Liver (tissue), 9 donors: ENCODE measurements around the gene OR2L2. TPM values are rescaled to one million over a fixed set of nuclear protein-coding genes. Genes with fewer than 3 reads are reported as not detected.

Experiments used
- DNase-seq: peaks from one replicate; pipeline ENCODE4 v3.0.0-alpha.2; 2017; ENCODE audit warnings: low spot score
- H3K27ac ChIP-seq, 2 donors: one replicate each; pipeline ENCODE4 v1.7.0; 2013; ENCODE audit warnings: inconsistent platforms in 2 of 2, low read length in 2 of 2, control low read depth in 1 of 2, low read depth in 1 of 2, mild to moderate bottlenecking in 1 of 2
- H3K27me3 ChIP-seq, 4 donors: one replicate each; pipeline versions ENCODE4 v1.6.1 to v1.7.0; 2013; ENCODE audit warnings: low read length in 3 of 4, inconsistent platforms in 1 of 4, mild to moderate bottlenecking in 1 of 4, moderate library complexity in 1 of 4; ENCODE audit not compliant: control insufficient read depth in 4 of 4, insufficient read depth in 4 of 4
- H3K36me3 ChIP-seq, 4 donors: one replicate each; pipeline versions ENCODE4 v1.6.1 to v1.7.0; 2013; ENCODE audit warnings: low read length in 3 of 4, mild to moderate bottlenecking in 3 of 4, low read depth in 1 of 4, moderate library complexity in 1 of 4; ENCODE audit not compliant: control insufficient read depth in 4 of 4, insufficient read depth in 3 of 4
- H3K4me1 ChIP-seq, 4 donors: one replicate each; pipeline versions ENCODE4 v1.6.1 to v1.7.0; 2013; ENCODE audit warnings: low read length in 3 of 4, mild to moderate bottlenecking in 3 of 4, moderate library complexity in 1 of 4; ENCODE audit not compliant: control insufficient read depth in 4 of 4, insufficient read depth in 4 of 4
- H3K4me3 ChIP-seq, 3 donors: one replicate each; pipeline versions ENCODE4 v1.6.1 to v1.7.0; 2013; ENCODE audit warnings: low read length in 3 of 3, control low read depth in 1 of 3, low read depth in 1 of 3, mild to moderate bottlenecking in 1 of 3
- H3K9ac ChIP-seq, 2 donors: one replicate each; pipeline ENCODE4 v1.7.0; 2013; ENCODE audit warnings: low read length in 2 of 2, mild to moderate bottlenecking in 2 of 2, moderate library complexity in 2 of 2, control low read depth in 1 of 2, low read depth in 1 of 2
- H3K9me3 ChIP-seq, 4 donors: one replicate each; pipeline versions ENCODE4 v1.6.1 to v1.7.0; 2013; ENCODE audit warnings: low read length in 3 of 4; ENCODE audit not compliant: control insufficient read depth in 4 of 4
- EGR1 ChIP-seq, 2 donors: IDR thresholded peaks; 2 replicates each; pipeline ENCODE4 v1.6.1; 2016 to 2018; ENCODE audit warnings: antibody characterized with exemption in 2 of 2, low read depth in 2 of 2
- FOXA1 ChIP-seq: IDR thresholded peaks from 2 replicates; pipeline ENCODE4 v1.6.1; 2016; ENCODE audit warnings: antibody characterized with exemption
- GABPA ChIP-seq, 2 donors: IDR thresholded peaks in 1 of 2; conservative IDR thresholded peaks in 1 of 2; 2 replicates each; pipeline ENCODE4 v1.6.1; 2016; ENCODE audit warnings: antibody characterized with exemption in 2 of 2, mild to moderate bottlenecking in 1 of 2, moderate library complexity in 1 of 2
- HNF4A ChIP-seq, 2 donors: conservative IDR thresholded peaks; 2 replicates each; pipeline ENCODE4 v1.6.1; 2016; ENCODE audit warnings: antibody characterized with exemption in 2 of 2, mild to moderate bottlenecking in 2 of 2
- HNF4G ChIP-seq: IDR thresholded peaks from 2 replicates; pipeline ENCODE4 v1.6.1; 2016; ENCODE audit warnings: antibody characterized with exemption
- JUND ChIP-seq, 2 donors: IDR thresholded peaks; 2 replicates each; pipeline ENCODE4 v1.6.1; 2016; ENCODE audit warnings: antibody characterized with exemption in 2 of 2
- MAX ChIP-seq: IDR thresholded peaks from 2 replicates; pipeline ENCODE4 v1.6.1; 2016; ENCODE audit warnings: antibody characterized with exemption
- NR2F2 ChIP-seq: IDR thresholded peaks from 2 replicates; pipeline ENCODE4 v1.6.1; 2016; ENCODE audit warnings: antibody characterized with exemption
- RAD21 ChIP-seq, 2 donors: IDR thresholded peaks; 2 replicates each; pipeline ENCODE4 v1.6.1; 2016; ENCODE audit warnings: antibody characterized with exemption in 2 of 2, mild to moderate bottlenecking in 2 of 2
- REST ChIP-seq: IDR thresholded peaks from 2 replicates; pipeline ENCODE4 v1.6.1; 2016; ENCODE audit warnings: antibody characterized with exemption, mild to moderate bottlenecking
- SP1 ChIP-seq: IDR thresholded peaks from 2 replicates; pipeline ENCODE4 v1.6.1; 2018; ENCODE audit warnings: antibody characterized with exemption, mild to moderate bottlenecking
- YY1 ChIP-seq: IDR thresholded peaks from 2 replicates; pipeline ENCODE4 v1.6.1; 2016; ENCODE audit warnings: antibody characterized with exemption, mild to moderate bottlenecking
- WGBS: extraction: QIAGEN DNeasy Blood & Tissue Kit; methylation state at CpG from one replicate; pipeline ENCODE4 v1.1.7; 2013; 5-methylcytosine and 5-hydroxymethylcytosine counted together
- polyA plus RNA-seq, 2 donors: library from polyadenylated mRNA; stranded (reverse) in 1 of 2; unstranded in 1 of 2; fragments of 200-250 nt in 1 of 2; fragments of >200 nt in 1 of 2; fragmentation: Nextera tagmentation in 1 of 2; extraction: Ambion mirVana in 1 of 2; gene quantifications; one replicate each; pipeline versions ENCODE4 v1.2.1 to v1.2.3, GENCODE V29; 2013 to 2015
- total RNA-seq, 2 donors: library from RNA; depleted of rRNA; stranded (reverse); fragments of >200 nt; gene quantifications; one replicate each; pipeline ENCODE4 v1.2.3, GENCODE V29; 2014
- TF ChIP-seq, protein P1 (sequence below): IDR thresholded peaks from 2 replicates; pipeline ENCODE4 v1.6.1; 2016; ENCODE audit warnings: antibody characterized with exemption
- TF ChIP-seq, protein P2 (sequence below): fragments of 150-350 bp; IDR thresholded peaks from 2 replicates; pipeline ENCODE4 v1.5.1; 2017; ENCODE audit warnings: improper control_type of control experiment, low read depth, low read length; ENCODE audit not compliant: missing input control
- donor health status: healthy.
- donor health status: healthy.
- donor health status: healthy.
- donor health status: healthy.
- donor health status: healthy.

OR2L2 gene
- total and polyA plus RNA-seq, 4 donors: 0.03 TPM; not detected in 3

- 36% methylated on average over 2 of the region's 2 CpGs for WGBS
- H3K27me3 ChIP-seq: peaks cover 0 to 2% (median 0%) of the 10 kb centered on the region in 4 donors
- DNase-seq: no peak
- no peak overlapping the region for H3K4me3 ChIP-seq
- no peak overlapping the region for H3K27ac ChIP-seq
- no peaks in the 10 kb centered on the region for H3K9me3 ChIP-seq
- TF ChIP-seq MAX (no peak), JUND (IDR thresholded peaks at IDR 0.05) (no peak), GABPA (IDR thresholded peaks at IDR 0.05 in 1 of 2, conservative IDR thresholded peaks at IDR 0.05 in 1 of 2) (no peak), EGR1 (IDR thresholded peaks at IDR 0.05; ENCODE audit: low read depth in 2 of 2) (no peak), YY1 (no peak), NR2F2 (no peak)
- H3K4me1 ChIP-seq: no peaks in the 10 kb centered on the region
- no peak overlapping the region for H3K9ac ChIP-seq
- no peaks in the 10 kb centered on the region for H3K36me3 ChIP-seq
Measured at GRCh38 chr1:247998811-247999210, 31.1 kb upstream of the OR2L2 start.

GRCh38 chr1:248000169-248000568 lies 29.7 kb upstream of the OR2L2 start:
- peaks cover 0 to 2% (median 0%) of the 10 kb centered on the region in 4 donors for H3K27me3 ChIP-seq
- DNase-seq: no peak
- no peak overlapping the region for H3K9ac ChIP-seq
- no peak overlapping the region for H3K4me3 ChIP-seq
- H3K36me3 ChIP-seq: no peaks in the 10 kb centered on the region
- H3K4me1 ChIP-seq: no peaks in the 10 kb centered on the region
- H3K27ac ChIP-seq: no peak overlapping the region
- WGBS: 63% methylated on average over 1 of the region's 1 CpG
- TF ChIP-seq, protein P1, sequence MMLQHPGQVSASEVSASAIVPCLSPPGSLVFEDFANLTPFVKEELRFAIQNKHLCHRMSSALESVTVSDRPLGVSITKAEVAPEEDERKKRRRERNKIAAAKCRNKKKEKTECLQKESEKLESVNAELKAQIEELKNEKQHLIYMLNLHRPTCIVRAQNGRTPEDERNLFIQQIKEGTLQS: no peak
- TF ChIP-seq NR2F2 (no peak), HNF4A (conservative IDR thresholded peaks at IDR 0.05) (no peak), GABPA (IDR thresholded peaks at IDR 0.05 in 1 of 2, conservative IDR thresholded peaks at IDR 0.05 in 1 of 2) (no peak), EGR1 (IDR thresholded peaks at IDR 0.05; ENCODE audit: low read depth in 2 of 2) (no peak), YY1 (no peak), REST (no peak), JUND (IDR thresholded peaks at IDR 0.05) (no peak), RAD21 (IDR thresholded peaks at IDR 0.05) (no peak)
- H3K9me3 ChIP-seq: no peaks in the 10 kb centered on the region

GRCh38 chr1:248007778-248008177 lies 22.1 kb upstream of the OR2L2 start:
- WGBS: 38% methylated on average over 1 of the region's 1 CpG
- TF ChIP-seq SP1: no peak
- TF ChIP-seq FOXA1: no peak
- no peak for TF ChIP-seq HNF4G
- TF ChIP-seq JUND (IDR thresholded peaks at IDR 0.05): no peak
- TF ChIP-seq HNF4A (conservative IDR thresholded peaks at IDR 0.05): no peak
- TF ChIP-seq, protein P1: no peak
- TF ChIP-seq, protein P2, sequence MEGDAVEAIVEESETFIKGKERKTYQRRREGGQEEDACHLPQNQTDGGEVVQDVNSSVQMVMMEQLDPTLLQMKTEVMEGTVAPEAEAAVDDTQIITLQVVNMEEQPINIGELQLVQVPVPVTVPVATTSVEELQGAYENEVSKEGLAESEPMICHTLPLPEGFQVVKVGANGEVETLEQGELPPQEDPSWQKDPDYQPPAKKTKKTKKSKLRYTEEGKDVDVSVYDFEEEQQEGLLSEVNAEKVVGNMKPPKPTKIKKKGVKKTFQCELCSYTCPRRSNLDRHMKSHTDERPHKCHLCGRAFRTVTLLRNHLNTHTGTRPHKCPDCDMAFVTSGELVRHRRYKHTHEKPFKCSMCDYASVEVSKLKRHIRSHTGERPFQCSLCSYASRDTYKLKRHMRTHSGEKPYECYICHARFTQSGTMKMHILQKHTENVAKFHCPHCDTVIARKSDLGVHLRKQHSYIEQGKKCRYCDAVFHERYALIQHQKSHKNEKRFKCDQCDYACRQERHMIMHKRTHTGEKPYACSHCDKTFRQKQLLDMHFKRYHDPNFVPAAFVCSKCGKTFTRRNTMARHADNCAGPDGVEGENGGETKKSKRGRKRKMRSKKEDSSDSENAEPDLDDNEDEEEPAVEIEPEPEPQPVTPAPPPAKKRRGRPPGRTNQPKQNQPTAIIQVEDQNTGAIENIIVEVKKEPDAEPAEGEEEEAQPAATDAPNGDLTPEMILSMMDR: no peak
- no peak for TF ChIP-seq EGR1 (IDR thresholded peaks at IDR 0.05; ENCODE audit: low read depth in 2 of 2)
- TF ChIP-seq GABPA (IDR thresholded peaks at IDR 0.05 in 1 of 2, conservative IDR thresholded peaks at IDR 0.05 in 1 of 2): no peak
- no peak for TF ChIP-seq NR2F2
- Histone ChIP-seq H3K4me1 (no peaks in the 10 kb centered on the region), H3K27ac (no peak overlapping the region), H3K27me3 (no peaks in the 10 kb centered on the region), H3K9me3 (peaks cover 0 to 19% (median 1%) of the 10 kb centered on the region in 4 donors), H3K9ac (no peak overlapping the region), H3K36me3 (no peaks in the 10 kb centered on the region), H3K4me3 (no peak overlapping the region)
- DNase-seq: no peak
